Stimulated activated CD4-positive, alpha-beta T cell treated with anti-CD3 and anti-CD28 coated beads, TNF-alpha, amount 100 ng/mL, for 48 hours (primary cell): ENCODE measurements around the gene GRIK1.
"Not testable (repeated sequence)": the region's sequence is repeated elsewhere in the genome, so short reads cannot be mapped to it uniquely, and the experiment has no call there.

Experiments
- DNase-seq, 3 donors: peaks; one replicate each; pipeline ENCODE4 v3.0.0-alpha.2; 2020; ENCODE audit warnings: low read depth in 3 of 3

The GRIK1 gene

GRCh38 chr21:29610779-29611360 lies 328.9 kb downstream of the GRIK1 start:
- DNase-seq, result no peak

GRCh38 chr21:29606613-29607012 lies 333.2 kb downstream of the GRIK1 start:
- no peak for DNase-seq

GRCh38 chr21:29605219-29605618 lies 334.6 kb downstream of the GRIK1 start:
- not testable (repeated sequence) for DNase-seq

- DNase-seq, result no peak
Measured at GRCh38 chr21:29604076-29604475, 335.7 kb downstream of the GRIK1 start.

- no peak for DNase-seq
Measured at GRCh38 chr21:29601047-29601446, 338.7 kb downstream of the GRIK1 start.

- DNase-seq, result no peak
Measured at GRCh38 chr21:29586696-29587095, 353.1 kb downstream of the GRIK1 start.

GRCh38 chr21:29585462-29585861 lies 354.3 kb downstream of the GRIK1 start:
- no peak for DNase-seq

GRCh38 chr21:29583424-29583924 lies 356.3 kb downstream of the GRIK1 start:
- no peak for DNase-seq

GRCh38 chr21:29582855-29583254 lies 356.9 kb downstream of the GRIK1 start:
- no peak for DNase-seq

GRCh38 chr21:29581393-29581792 lies 358.4 kb downstream of the GRIK1 start:
- DNase-seq, result no peak

GRCh38 chr21:29580732-29581285 lies 359.0 kb downstream of the GRIK1 start:
- DNase-seq, result no peak

- no peak for DNase-seq
Measured at GRCh38 chr21:29578306-29578705, 361.5 kb downstream of the GRIK1 start.

GRCh38 chr21:29571949-29572348 lies 367.8 kb downstream of the GRIK1 start:
- no peak for DNase-seq

- no peak for DNase-seq
Measured at GRCh38 chr21:29568020-29568697, 371.6 kb downstream of the GRIK1 start.

GRCh38 chr21:29557931-29558725 lies 381.7 kb downstream of the GRIK1 start:
- DNase-seq, result no peak

- DNase-seq, result no peak
Measured at GRCh38 chr21:29557200-29557599, 382.6 kb downstream of the GRIK1 start.

GRCh38 chr21:29555601-29556000 lies 384.2 kb downstream of the GRIK1 start:
- no peak for DNase-seq

GRCh38 chr21:29550205-29550604 lies 389.6 kb downstream of the GRIK1 start:
- no peak for DNase-seq

- DNase-seq, result no peak
Measured at GRCh38 chr21:29549614-29550013, 390.2 kb downstream of the GRIK1 start.

- no peak for DNase-seq
Measured at GRCh38 chr21:29547998-29548397, 391.8 kb downstream of the GRIK1 start.

GRCh38 chr21:29546071-29546470 lies 393.7 kb downstream of the GRIK1 start:
- no peak for DNase-seq

GRCh38 chr21:29540289-29540688 lies 399.5 kb downstream of the GRIK1 start:
- no peak for DNase-seq
